Measurements from ENCODE around the gene BAIAP2.
"Not testable (repeated sequence)": the region's sequence is repeated elsewhere in the genome, so short reads cannot be mapped to it uniquely, and the experiment has no call there.

Gene BAIAP2

DNA sequence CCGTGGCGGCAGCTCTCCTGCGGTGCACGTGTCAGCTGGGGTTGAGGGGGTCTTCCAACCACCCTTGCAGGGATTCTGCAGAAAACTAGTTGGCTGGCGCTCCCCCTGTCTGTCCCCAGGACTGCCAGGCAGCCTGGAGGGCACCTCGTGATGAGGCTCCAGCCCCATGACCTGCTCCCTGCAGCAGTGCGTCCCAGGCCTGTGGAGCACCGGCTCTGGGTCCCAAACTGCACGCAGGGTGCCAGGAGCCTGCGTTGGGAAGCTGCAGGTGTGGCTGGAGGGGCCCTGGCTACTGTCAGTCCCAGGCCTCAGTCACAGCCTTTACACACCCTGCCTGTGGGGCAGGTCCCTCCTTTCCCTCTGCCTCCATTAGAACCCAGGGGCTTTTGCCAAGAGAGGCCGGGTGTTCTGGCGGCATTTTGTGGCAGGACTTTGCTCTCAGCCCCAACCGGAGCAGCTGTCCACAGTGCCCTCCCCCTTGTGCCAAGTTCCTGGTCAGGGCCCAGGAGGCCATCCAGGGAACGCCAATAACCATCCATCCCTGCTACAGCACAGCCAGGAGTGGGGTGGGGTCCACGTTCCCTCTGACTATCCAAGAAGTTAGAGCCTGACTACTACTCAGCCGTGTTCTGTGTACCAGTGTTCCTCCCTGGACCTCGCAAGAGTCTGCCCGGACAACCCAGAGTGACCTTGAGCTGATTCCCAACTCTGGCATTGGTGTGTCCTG is 34.2 kb upstream of the BAIAP2 start:
- DNase-seq: no peak

GRCh38 chr17:81002013-81002384 is 33.0 kb upstream of the BAIAP2 start:
- no peak for DNase-seq

- DNase-seq: no peak
Measured at GRCh38 chr17:81002409-81003361, 32.3 kb upstream of the BAIAP2 start.

- DNase-seq: no peak
Measured at GRCh38 chr17:81003711-81004475, 31.1 kb upstream of the BAIAP2 start.

DNA sequence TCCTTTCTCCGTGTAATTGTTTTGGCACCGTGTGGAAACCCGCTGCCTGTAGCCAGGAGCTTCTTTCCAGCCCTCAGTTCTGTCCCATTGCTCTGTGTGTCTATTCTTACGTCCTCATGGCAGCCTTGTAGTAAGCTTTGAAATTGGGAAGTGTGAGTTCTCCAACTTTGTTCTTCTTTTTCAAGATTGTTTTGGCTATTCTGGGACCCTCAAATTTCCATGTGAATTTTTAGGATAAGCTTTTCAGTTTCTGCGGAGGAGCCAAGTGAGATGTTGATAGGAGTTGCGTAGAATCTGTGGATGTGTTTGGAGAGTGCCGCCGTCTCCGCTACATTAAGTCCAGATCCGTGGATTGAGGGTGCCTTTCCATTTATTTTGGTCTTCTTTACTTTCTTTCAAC is 28.1 kb upstream of the BAIAP2 start:
- no peak for DNase-seq

DNA sequence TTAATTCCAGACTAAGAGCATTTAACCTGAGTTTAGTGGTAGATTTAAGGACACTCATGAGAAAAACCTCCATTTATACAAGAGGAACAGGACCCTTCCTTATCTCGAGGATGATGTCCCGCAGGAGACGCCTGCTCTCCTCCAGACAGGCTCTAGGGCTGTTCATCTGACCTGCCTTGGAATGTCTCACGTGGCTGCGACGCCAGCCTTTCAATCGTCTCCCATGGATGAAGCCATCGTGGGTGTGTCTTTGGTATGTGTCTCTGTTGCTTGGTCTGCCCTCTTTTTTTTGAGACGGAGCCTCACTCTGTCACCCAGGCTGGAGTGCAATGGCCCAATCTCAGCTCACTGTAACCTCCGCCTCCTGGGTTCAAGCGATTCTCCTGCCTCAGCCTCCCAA is 26.8 kb upstream of the BAIAP2 start:
- DNase-seq: no peak

DNA sequence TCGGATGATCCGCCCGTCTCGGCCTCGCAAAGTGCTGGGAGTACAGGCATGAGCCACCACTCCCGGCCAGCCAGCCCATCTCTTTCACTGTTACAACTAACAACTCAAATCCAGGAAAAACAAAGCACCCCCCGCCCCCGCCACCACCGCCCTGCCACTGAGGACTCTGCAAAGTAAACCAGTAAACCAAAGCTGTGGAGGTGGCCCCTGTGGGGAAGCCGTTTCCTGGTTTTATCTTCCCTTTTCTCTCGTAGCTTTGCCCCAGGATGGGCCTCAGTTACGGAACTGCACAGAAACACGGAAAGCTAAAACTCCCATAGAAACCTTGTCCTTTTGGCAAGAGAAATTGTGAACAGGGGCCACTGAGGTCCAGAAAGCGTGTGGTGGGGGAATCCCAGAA is 25.8 kb upstream of the BAIAP2 start:
- DNase-seq: peak; percentile 31

DNA sequence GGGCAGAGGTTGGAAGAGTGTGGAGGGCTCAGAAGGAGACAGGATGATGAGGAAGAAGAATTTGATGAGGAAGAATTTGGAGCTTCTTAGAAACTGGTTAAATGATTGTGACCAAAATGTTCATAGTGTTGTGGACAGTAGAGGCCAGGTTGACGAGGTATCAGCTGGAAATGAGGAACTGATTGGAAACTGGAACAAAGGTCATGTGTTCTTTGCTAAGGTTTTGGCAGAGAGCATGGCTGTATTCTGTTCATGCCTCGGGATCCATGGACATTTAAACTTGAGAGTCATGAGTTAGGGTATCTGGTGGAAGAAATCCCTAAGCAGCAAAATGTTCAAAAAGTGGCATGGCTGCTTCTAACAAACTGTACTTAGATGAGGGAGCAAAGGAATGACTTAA is 24.0 kb upstream of the BAIAP2 start:
- no peak for DNase-seq

- DNase-seq: no peak
Measured at GRCh38 chr17:81011951-81012350, 23.0 kb upstream of the BAIAP2 start.

- no peak for DNase-seq
Measured at GRCh38 chr17:81012574-81013447, 22.1 kb upstream of the BAIAP2 start.

DNA sequence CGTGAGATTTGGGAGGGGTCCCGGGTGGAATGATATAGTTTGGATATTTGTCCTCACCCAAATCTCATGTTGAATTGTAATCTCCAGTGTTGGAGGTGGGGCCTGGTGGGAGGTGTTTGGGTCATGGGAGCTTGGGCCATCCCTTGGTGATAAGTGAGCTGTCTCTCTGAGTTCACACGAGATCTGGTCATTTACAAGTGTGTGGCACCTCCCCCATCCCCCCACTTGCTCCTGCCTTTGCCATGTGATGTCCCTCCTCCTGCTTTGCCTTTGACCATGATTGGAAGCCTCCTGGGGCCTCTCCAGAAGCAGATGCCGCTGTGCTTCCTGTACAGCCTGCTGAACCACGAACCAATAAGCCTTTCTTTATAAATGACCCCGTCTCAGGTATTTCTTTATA is 21.3 kb upstream of the BAIAP2 start:
- DNase-seq: no peak

DNA sequence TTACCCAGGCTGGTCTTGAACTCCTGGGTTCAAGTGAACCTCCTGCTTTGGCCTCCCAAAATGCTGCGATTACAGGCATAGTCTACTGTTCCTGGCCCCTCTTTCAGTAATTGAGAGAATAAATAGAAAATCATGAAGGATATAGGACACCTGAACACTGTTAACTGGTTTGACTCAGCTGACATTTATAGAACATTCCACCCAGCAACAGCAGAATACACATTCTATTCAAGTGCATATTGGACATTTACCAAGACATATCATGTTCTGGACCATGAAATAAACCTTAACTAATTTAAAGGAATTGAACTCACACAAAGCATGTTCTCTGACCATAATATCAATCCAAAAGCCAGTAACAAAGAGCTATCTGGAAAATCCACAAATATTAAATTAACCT is 19.8 kb upstream of the BAIAP2 start:
- no peak for DNase-seq

DNA sequence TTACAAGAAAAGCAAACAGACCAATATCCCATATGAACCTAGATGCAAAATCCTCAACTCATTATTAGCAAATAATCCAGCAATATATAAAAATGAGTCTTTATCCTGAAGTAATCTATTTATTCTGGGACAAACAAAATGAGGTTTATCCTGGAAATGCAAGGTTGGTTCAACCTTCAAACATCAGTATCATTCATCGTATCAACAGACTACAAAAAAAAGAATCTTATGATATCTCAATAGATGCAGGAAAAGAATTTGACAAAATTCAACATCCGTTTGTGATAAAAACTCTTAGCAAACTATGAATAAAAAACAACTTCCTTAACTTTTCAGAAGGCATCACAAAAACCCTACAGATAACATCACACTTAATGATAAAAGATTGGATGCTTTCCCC is 18.4 kb upstream of the BAIAP2 start:
- DNase-seq: no peak

- DNase-seq: not testable (repeated sequence)
Measured at GRCh38 chr17:81017330-81017729, 17.6 kb upstream of the BAIAP2 start.

DNA sequence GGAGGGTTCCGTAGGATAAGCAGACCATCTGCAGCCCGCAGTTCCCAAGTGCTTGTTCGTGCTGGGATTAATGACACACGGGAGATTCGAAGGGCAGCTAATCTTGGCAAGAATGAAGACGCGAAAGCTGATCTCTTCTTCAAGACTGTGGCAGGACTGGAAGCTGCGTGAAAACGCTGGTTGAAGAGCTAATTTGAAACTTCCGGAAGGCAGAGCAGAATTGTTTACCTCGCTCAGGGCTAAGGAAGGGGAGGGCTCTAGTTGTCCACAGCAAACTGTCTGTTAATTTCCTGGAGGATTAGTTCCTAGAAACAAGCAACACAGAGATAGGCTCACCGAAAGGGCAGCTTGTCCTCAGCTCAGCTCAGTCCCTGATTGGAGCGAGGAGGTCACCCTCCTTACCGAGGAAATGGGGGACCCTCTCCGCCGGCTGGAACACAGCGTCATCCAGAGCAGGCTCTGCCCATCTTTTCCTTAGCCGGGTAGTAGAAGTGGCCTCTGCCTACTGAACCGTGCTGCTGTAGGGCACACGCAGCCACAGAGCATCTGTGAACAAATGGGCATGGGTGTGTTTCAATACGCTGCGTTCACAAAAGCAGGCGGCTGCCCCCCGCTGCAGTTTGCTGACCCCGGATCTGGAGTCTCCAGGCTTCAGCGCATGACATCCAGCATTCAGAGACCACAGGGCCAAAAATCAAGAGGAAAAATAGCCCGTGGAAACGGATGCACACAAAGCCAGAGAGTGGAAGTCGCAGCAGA is 16.7 kb upstream of the BAIAP2 start:
- DNase-seq: peak; percentile 64

GRCh38 chr17:81019563-81020442 is 15.1 kb upstream of the BAIAP2 start:
- no peak for DNase-seq

- no peak for DNase-seq
Measured at GRCh38 chr17:81020443-81020766, 14.5 kb upstream of the BAIAP2 start.

- DNase-seq: peak; percentile 84
Measured at GRCh38 chr17:81020767-81021497, 14.0 kb upstream of the BAIAP2 start.

DNA sequence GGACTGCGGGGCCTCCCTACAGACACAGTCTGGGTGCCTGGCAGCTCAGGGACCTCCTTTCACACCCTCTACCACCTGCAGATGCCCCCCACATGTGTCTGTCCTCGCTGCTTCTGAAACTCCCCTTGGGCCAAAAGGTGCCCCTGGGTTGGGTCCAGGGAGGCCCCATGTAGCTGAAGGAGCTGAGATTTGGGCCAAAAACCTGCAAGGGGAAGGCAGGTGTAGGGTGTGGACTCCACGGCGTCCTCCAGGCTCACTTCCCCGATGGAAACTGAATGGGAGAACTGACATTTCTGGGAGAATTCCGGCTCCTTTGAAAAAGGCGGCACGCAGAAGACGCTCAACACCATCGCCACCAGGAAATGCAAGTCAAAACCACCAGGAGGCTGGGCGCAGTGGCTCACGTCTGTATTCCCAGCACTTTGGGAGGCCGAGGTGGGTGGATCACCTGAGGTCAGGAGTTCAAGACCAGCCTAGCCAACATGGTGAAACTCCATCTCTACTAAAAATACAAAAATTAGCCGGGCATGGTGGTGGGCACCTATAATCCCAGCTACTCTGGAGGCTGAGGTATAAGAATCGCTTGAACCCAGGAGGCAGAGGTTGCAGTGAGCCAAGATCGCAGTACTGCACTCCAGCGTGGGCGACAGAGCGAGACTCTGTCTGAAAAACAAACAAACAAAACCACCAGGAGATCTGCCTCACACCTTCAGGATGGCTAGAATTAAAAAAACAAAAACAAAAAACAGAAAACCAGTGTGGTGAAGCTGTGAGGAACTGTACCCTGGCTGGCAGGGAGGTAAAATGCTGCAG is 13.2 kb upstream of the BAIAP2 start:
- peak; percentile 27 for DNase-seq
